Raji (cell line): Measurements from ENCODE around the gene GNG4.

ENCODE experiments used
- POLR2A ChIP-seq: IDR thresholded peaks from 2 replicates; pipeline ENCODE4 v1.6.1; 2011; ENCODE audit warnings: low read depth, low read length, control low read depth; ENCODE audit not compliant: insufficient read depth

The GNG4 gene

DNA sequence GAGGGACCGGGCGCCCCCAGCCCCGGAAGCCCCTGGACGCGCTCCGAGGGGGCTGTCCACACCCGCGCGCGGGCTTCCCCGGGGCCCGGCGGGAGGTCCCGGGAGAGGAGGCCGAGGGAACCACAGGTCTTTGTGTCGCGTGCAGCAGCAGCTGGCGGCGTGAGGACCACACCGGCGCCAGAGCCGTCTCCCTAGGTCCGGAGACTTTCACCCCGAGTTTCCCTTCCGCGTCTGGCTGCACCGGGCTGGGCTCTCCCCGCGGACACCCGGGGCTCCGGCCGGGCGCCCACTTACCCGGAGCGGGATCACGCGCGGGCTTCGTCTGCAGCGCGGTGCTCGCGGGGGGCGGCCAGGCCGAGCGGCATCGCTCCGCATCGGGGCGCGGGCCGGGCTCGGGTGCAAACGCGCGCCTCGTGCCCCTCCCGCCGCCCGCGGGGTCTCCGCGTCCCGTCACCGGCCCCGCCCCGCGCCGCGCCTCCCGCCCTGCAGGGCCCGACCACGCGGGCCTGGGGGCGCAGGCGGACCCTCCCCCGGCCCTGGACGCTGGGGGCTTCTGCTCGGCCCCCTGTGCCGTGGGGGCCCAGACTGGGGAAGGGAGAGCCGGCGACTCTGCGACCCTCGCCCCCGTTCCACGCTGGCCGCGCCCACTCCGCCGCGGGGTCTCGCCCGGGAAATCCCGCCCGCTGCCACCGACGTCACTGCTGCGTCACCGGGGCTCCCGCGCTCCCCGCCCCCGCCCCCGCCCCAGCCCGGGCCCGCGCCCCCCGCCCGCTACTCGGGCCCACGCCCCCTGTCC lies at the start of gene GNG4:
GNG4 (minus strand) TSS at position 417 of the 796 bp plus-strand sequence. CDS start 65,946 bp downstream, outside the sequence.
- no peak for TF ChIP-seq POLR2A

DNA sequence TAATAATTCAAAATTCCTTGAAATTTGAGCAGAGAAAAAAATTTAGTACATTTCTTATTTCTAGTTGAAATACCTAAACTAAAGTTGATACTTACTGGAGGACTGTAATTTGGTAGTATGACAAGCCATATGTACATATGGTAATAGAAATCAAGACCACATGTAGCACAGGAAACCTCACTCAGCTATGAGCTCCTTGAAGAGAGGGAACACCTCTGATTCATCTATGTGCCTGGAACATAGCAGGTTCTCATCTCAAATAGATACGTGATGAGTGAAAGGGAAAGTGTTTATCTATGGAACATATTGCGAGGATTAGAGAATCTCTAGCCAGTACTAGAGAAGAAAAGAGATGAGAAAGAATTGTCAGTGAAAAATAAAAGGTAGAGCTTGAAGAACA lies 47.9 kb upstream of the GNG4 start:
- TF ChIP-seq POLR2A: no peak

DNA sequence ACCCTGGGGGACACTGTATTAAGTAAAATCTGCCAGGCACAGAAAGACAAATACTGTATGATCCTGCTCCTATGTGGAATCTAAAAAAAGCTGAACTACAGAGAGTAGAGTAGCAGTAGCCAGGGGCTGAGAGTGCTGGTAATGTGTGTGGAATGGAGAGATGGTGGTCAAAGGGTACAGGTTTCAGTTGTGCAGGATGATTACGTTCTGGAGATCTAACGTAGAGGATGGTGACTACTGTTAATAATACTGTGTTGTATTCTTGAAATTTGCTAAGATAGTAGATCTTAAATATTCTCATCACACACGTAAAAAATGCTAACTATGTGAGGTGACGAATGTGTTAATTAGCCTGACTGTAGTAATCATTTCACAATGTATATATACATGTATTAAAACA lies 39.8 kb upstream of the GNG4 start:
- TF ChIP-seq POLR2A: no peak

DNA sequence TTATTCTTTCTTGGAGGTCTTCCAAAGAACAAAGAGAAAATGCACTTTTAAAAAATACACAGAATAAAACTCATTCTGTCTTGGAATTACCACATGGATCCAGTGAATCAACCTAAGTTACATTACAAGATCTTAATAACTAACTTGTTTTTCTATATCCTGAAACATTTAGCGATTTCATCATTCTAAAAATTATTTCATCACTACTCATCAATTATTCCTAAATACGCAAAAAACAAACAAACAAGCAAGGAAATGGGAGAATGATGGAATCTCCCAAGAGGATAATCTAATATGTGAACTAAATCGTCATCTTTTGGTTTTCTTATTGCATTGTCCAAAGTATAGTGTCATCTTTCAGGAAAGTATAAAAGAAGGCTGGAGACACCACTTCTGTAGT lies 38.5 kb upstream of the GNG4 start:
- TF ChIP-seq POLR2A: no peak

DNA sequence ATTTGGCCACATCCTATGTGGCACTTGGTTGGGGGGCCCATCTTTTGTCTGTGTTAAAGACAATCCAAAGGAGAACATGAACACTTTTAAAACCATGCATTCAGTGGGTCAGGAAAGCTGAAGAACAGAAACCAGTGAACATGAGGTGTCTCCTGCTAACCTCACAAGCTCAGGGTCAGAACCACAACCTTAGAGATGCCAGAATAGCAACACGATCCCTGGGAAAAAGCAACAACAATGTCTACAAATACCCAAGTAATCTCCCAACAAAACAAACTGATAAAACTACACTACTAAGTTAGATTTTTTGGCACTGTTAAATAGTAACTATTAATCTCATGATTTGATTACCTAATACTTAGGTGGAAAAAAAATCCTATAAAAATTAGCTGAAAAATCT lies 34.1 kb upstream of the GNG4 start:
- no peak for TF ChIP-seq POLR2A

DNA sequence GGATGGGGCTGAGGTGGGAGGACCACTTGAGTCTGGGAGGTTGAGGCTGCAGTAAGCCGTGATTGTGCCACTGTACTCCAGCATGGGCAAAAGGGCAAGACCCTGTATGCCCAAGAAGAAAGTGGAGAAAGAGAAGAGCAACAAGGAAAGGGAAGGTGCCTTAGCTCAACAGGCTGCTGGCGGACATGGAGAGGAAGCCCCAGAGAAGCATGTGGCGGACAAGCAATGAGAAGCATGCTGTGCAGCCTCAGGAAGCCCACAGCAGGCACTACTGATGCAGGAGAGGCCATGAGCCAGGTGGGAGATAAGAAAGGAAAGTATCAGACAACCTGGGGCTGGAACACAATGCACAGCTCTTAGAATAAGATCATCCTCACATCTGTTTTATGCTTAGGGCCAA lies 32.6 kb upstream of the GNG4 start:
- TF ChIP-seq POLR2A: no peak

DNA sequence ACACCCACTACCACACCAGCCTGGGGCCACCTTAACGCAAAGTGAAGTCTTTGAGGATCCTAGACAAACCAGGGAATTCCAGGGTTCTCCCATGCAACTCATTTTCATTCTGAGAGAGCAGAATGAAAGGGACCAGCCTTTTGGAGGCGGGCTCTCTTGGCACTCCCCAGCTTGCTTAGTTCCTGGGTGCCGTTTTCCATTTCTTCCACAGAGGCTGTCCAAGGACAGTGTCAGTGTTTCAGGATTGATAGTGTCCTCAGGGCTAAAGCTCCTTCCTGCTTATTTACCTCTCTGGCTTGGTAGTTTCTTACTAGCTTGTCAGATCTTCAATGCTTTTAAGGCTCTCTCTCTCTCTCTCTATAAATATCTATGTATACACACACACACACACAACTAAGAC lies 30.1 kb upstream of the GNG4 start:
- no peak for TF ChIP-seq POLR2A

DNA sequence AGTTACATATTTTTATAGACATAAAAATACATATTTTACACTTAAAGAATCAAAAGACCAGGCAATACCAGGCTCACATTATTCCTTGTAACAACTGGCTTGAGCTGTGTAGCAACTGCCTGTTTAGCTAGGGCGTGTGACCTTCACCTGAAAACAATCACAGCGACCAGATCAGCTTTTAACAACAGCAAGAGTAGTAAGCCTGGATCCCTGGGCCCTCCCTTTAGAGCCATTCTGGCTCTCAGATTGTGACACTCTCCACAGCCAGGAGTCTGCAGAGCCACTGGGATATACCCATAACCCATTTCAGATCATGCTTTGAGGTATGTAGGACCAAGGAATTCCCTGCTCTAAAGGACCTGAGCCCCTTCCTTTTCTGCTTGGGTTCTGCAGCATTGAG lies 29.4 kb upstream of the GNG4 start:
- no peak for TF ChIP-seq POLR2A

DNA sequence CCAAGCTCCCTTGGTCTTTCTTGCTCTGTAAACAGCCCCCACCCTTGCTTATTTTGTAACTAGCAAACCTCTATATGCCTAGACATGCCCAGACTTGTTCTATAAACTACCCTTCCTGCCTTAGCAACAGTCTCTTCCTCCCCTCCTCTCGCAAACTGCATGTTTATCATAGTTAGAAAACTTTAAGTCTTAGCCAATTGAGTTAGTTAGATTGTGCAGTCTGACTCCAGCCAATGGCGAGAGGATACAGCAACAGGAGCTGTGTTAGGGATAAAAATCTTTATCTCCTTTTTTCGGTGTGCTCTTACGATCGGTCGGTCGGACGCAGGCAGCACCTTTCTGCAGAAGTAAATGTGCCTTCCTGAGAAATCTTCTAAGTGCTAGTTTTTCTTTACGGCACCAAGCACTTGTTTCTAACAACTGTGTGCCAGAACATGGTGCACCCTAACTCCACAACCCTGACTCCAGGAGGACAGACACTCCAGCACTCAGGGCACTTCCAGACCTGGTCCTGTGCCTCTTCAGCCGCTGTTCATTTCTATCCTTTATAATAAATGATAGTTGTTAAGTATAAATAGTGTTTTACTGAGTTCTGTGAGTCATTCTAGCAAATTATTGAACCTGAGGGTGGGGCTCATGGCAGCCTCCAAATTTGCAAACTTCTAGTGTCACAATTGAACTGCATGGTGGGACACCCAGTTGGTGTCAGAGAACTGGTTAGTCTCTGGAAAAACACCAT lies 25.7 kb upstream of the GNG4 start:
- TF ChIP-seq POLR2A: no peak

DNA sequence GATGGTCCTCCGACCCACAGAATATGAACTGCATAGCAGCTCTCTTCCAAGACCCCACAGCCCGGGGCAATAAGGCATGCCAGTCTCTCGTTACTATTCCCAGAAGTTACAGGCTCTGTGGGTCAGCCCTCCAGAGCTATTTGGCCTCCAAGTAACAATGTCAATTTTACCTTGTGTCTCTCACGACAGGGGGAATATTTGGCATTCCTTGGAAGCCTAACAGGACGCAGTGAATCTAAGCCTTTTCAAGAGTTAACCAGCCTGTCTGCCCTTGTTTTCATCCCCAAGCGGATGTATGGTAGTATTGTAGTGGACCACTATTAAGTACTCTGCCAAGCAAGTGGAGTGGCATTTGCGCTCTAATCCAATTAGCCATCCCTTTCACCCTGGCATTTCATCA lies 24.4 kb upstream of the GNG4 start:
- TF ChIP-seq POLR2A: no peak

DNA sequence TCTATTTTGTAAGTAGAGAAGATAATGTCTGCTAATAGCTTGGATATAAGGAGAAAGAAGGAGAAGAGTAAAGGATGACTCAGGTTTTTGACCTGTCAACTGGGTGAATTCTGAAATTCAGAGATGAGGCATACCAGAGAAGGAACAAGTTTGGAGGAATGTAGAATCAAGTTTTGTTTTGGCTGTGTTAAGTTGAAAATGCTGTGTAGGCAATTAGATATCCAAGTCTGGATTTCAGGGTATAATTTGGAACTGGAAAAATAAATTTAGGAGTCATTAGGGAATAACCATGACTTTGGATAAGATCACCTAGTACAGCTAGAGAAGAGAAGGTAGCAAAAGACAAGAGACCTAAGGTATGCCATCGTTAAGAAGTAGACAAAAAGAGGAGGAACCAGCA lies 22.4 kb upstream of the GNG4 start:
- TF ChIP-seq POLR2A: no peak

DNA sequence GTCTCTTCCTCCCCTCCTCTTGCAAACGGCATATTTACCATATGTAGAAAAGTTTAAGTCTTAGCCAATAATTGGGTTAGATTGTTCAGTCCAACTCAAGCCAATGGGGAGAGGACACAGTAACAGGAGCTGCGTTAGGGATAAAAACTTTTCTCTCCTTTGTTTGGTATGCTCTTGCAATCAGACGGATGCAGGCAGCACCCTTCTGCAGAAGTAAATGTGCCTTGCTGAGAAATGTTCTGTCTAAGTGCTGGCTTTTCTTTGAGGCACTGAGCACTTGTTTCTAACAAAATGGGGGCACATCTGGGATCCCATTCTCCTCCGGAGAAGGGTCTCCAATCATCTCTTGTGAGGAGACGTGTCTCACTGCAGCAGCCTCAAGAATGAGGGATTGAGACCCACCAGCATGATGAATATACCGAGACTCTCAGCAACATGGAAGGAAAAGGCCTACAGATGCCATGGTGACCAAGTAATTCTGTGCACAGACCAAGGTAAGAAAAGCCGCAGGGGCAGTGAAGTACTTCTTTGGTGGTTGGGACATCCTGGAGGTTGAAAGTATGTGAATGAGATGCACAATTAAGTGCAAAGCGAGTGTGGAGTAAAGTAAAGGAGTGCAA lies 20.7 kb upstream of the GNG4 start:
- TF ChIP-seq POLR2A: no peak

DNA sequence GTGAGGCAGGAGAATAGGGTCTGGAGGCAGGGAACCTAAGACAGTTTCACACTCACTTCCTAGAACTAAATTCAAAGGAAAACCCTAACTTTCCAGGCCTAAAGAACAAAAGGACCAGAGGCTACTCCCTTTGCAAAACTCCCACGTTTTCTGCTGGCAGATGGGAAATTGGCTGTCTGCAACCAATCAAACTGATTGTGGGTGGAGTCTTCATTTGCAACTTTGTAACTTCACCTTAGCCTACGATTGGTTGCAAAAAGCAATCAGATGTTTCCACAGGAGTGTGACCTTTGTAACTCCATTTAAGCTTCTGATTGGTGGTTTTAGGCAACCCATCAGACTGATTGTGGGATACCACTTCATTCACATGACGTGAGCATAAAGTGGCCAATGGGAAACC lies 19.7 kb upstream of the GNG4 start:
- no peak for TF ChIP-seq POLR2A

DNA sequence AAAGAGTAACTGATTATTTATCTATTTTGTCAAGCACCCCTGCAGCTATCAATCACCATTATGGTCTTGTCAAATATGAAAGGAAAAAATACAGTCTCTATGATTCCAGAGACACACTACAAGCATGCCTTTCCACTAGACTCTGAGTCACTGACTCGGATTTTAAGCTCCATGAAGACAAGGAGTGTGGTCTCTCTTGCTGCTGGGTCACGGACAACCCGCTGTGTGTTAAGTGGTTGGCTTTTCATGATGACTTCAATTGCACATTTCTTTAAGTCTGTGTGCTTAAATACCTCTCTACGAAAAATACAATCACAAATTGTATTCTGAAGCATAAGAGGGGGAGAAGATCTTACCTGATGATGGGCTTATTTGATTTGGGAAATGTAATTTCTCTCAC lies 14.0 kb upstream of the GNG4 start:
- no peak for TF ChIP-seq POLR2A

DNA sequence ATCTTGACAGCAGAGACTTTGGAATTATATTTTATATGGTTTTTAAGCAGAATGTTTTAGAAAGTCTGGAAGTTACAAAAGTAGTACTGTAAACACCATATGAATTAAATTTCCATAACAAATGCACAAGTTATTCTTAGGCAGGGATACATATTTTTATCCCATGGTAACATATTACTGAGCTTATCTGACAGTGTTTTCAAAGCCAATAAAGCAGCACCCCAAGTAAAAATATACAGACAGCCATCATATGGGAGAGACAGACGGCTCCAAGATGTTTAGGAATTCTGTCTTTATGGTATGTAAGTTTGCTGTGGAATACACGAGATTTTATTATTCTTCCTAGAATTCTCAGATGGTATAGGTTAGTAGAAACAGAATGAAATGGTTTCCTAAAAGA lies 12.0 kb upstream of the GNG4 start:
- no peak for TF ChIP-seq POLR2A

DNA sequence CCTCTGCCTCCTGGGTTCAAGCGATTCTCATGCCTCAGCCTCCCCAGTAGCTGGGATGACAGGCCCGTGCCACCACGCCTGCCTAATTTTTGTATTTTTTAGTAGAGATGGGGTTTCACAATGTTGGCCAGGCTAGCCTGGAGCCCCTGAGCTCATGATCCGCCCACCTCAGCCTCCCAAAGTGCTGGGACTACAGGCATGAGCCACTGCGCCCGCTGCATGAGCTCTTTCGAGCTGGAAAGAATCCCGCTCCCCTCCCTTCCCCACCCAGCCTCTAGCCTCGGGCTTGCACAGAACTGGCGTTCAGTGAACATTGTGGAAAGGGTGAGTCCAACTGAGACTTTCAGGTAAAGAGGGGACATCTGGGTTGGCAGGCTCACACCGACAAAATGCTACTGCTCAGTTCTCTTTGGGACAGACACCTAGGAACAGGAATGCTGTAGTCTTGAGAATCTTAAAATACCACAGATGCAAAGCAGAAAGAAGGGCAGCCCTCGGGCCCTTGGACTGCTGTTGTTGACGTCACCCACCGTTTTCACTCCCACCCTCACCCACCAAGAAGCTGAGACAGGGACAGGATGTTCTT lies 9.7 kb upstream of the GNG4 start:
- TF ChIP-seq POLR2A: no peak

DNA sequence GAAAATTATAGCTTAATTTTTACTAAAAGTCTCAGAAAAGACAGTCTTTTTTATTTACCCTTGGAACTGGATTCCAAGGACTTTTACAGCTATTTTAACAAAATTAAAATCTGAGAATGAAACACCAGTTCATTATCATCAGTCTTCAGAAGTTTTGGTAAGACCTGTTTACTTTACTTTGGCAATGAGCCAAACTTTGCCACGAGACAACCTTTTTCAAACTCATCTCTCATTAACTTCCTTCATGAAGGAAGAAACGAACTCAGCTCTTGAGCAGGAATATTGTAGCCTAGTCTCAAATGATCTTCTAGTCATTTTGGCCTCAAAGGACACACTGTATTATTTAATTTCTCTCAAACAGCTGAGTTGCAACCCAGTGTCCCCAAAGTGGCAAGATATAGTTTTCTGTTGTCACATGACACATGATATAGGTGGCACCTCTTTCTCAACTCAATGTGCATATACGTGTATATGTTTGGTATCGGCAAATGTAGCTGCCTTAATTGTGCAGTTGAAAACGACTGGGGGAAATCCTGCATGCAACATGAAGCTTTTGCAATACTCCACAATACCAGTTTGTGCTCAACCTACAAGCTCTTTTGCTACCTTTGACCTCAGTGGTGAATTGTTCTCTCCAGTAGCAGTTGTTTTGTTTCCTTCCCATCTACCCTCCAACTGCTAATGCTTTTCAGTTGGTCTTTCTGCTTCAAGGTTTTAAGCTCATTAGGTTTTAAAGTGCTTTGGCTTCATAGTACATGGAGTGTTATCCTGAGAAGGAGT lies 8.4 kb upstream of the GNG4 start:
- no peak for TF ChIP-seq POLR2A
